Nephron progenitor cell (in vitro differentiated cells): Measurements from ENCODE around the gene CKM.

Experiments
- DNase-seq: peaks from one replicate; pipeline ENCODE4 v3.0.0; 2021
- H3K27ac Mint-ChIP-seq: 2 replicates; pipeline ENCODE4 v1.8.0; 2021; ENCODE audit warnings: mild to moderate bottlenecking, moderate library complexity, mixed read lengths
- H3K27me3 Mint-ChIP-seq: 2 replicates; pipeline ENCODE4 v1.8.0; 2021; ENCODE audit warnings: mild to moderate bottlenecking, low read depth, mixed read lengths; ENCODE audit not compliant: poor library complexity
- H3K36me3 Mint-ChIP-seq: 2 replicates; pipeline ENCODE4 v1.8.0; 2021; ENCODE audit warnings: low read depth, mixed read lengths
- H3K4me1 Mint-ChIP-seq: 2 replicates; pipeline ENCODE4 v1.8.0; 2021; ENCODE audit warnings: mixed read lengths
- H3K4me3 Mint-ChIP-seq: 2 replicates; pipeline ENCODE4 v1.8.0; 2021; ENCODE audit warnings: mild to moderate bottlenecking, moderate library complexity, mixed read lengths
- H3K9me3 Mint-ChIP-seq: 2 replicates; pipeline ENCODE4 v1.8.0; 2021; ENCODE audit warnings: mild to moderate bottlenecking, moderate library complexity, mixed read lengths
- TF ChIP-seq, protein P1 (sequence below): fragments of 200-600 bp; sonication (generic); IDR thresholded peaks from 2 replicates; pipeline ENCODE4 v1.5.0; 2021; ENCODE audit warnings: antibody characterized with exemption

The CKM gene

DNA sequence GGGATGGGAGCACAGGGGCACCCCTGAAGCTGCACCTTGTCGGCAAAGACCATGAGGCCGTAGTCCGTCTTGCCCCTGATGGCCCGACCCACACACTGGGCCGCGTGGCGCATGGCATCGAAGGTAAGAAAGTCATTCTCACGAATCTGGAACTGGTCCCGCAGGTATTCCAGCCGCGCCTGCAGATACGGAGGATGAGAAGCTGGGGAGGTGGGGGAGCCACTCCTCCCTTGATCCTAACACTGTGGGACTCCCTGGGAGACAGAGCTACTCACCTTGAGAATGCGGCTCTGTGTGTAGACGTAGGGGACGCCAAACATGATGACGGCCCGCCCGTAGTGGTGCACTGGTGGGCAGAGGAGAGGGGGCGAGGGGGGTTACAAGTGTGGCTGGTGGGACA, 29.8 kb upstream of the CKM start:
- Mint-ChIP-seq H3K36me3 (peaks cover 31% of the 10 kb centered on the region), H3K4me1 (no peaks in the 10 kb centered on the region), H3K27ac (no peak overlapping the region), H3K9me3 (no peaks in the 10 kb centered on the region), H3K27me3 (peaks cover 4% of the 10 kb centered on the region), H3K4me3 (no peak overlapping the region)
- DNase-seq, result no peak
- TF ChIP-seq, protein P1, sequence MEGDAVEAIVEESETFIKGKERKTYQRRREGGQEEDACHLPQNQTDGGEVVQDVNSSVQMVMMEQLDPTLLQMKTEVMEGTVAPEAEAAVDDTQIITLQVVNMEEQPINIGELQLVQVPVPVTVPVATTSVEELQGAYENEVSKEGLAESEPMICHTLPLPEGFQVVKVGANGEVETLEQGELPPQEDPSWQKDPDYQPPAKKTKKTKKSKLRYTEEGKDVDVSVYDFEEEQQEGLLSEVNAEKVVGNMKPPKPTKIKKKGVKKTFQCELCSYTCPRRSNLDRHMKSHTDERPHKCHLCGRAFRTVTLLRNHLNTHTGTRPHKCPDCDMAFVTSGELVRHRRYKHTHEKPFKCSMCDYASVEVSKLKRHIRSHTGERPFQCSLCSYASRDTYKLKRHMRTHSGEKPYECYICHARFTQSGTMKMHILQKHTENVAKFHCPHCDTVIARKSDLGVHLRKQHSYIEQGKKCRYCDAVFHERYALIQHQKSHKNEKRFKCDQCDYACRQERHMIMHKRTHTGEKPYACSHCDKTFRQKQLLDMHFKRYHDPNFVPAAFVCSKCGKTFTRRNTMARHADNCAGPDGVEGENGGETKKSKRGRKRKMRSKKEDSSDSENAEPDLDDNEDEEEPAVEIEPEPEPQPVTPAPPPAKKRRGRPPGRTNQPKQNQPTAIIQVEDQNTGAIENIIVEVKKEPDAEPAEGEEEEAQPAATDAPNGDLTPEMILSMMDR, result no peak

DNA sequence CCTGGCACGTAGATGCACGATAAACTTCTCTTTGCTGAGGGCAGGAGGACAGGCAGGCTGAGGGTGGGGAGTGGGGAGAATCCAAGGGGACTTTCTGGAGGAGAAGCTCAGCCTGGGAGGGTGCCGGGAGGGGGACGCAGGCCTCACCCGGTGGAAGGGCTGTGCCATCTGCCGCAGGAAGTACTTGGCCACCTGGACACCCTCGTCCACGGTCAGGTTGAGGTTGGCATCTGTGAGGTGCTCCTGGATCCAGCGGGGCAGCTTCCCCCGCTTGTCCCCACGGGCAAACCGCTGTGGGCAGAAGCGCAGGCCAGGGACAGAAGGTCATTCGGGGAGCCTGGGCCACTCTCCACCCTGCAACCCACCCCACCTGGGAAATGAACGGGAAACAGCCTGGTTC, 29.4 kb upstream of the CKM start:
- TF ChIP-seq, protein P1, result no peak
- Mint-ChIP-seq H3K27ac (no peak overlapping the region), H3K27me3 (peaks cover 4% of the 10 kb centered on the region), H3K36me3 (peaks cover 27% of the 10 kb centered on the region), H3K4me3 (no peak overlapping the region), H3K9me3 (no peaks in the 10 kb centered on the region), H3K4me1 (no peaks in the 10 kb centered on the region)
- no peak for DNase-seq

DNA sequence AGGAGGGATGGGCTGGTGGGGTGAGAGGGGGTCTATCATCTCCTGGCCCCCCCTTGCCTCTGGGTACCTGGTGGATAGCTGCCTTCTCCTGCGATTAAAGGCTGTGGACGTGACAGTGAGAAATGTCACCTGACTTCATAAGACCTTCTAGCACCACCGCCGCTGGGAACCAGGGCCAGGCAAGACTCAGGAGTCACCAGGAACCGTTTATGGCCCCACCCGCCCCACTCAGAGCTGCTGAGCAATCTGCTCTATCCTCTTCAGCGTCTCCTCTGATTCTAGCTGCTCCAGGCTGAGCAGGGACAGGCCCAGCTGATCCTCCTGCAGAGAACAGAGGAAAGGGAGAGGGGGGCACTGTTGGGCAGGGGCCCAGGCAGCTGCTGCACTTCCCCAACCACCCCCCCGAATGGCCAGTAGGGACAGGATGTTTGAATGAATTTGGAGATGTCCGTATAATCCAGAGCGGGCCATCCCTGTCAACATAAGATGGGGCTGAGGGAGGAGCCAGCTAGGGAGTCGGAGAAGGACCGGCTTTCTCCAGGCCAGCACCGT, 28.8 kb upstream of the CKM start:
- TF ChIP-seq, protein P1, result no peak
- Mint-ChIP-seq H3K4me3 (no peak overlapping the region), H3K27me3 (peaks cover 8% of the 10 kb centered on the region)

DNA sequence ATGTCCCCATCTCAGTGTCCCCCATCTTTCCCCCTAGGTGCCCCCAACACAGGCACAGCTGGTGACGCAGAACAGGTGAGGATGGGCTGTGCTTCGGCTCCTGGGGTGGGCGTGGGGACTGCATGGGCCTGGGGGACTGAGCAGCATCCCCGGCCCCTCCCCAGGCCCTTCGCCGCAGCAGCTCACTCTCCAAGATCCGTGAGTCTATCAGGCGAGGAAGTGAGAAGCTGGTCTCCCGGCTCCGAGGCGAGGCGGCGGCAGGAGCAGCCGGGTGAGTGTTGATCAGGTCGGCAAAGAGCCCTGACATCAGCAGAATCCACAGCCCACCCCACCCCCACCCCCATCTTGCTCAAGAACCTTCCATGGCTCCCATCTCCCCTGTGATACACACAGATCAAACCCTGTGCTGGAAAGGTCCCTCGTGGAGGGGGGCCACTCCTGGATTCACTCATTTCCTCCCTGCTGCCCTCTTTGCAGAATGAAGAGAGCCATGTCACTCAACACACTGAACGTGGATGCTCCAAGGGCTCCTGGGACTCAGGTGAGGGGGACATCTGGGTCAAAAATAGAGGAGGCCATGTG, 27.9 kb upstream of the CKM start:
- peaks cover 13% of the 10 kb centered on the region for H3K27me3 Mint-ChIP-seq
- peaks cover 12% of the 10 kb centered on the region for H3K36me3 Mint-ChIP-seq
- H3K4me3 Mint-ChIP-seq, result no peak overlapping the region
- DNase-seq, result no peak
- H3K9me3 Mint-ChIP-seq, result no peaks in the 10 kb centered on the region
- H3K27ac Mint-ChIP-seq, result no peak overlapping the region
- H3K4me1 Mint-ChIP-seq, result no peaks in the 10 kb centered on the region
- TF ChIP-seq, protein P1, result no peak

More for the DNA sequence above, 28.8 kb upstream of the CKM start:
- DNase-seq, result no peak
- Mint-ChIP-seq H3K9me3 (no peaks in the 10 kb centered on the region), H3K4me1 (no peaks in the 10 kb centered on the region), H3K27ac (no peak overlapping the region), H3K36me3 (peaks cover 22% of the 10 kb centered on the region)

DNA sequence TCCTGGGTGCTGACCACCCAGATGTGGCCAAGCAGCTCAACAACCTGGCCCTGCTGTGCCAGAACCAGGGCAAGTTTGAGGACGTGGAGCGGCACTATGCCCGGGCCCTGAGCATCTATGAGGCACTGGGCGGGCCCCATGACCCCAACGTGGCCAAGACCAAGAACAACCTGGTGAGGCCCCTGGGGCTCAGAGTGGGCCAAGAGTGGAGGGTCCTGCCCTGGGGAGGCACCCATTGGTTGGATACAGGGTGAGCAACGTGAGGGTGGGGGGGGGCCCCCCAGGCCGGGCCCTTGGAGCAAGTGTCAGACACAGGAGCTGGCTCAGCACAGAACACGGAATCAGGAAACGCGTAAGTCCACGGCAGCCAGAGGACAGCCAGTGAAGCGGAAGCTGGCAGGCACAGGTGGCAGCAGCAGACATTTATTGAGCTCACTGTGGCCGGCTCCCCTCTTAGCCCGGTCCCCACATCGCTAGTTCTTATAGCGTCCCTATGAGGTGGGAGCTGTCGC, 26.8 kb upstream of the CKM start:
- no peak overlapping the region for H3K27ac Mint-ChIP-seq
- TF ChIP-seq, protein P1, result no peak
- no peaks in the 10 kb centered on the region for H3K9me3 Mint-ChIP-seq
- peaks cover 16% of the 10 kb centered on the region for H3K27me3 Mint-ChIP-seq
- peaks cover 7% of the 10 kb centered on the region for H3K36me3 Mint-ChIP-seq
- no peaks in the 10 kb centered on the region for H3K4me1 Mint-ChIP-seq
- no peak overlapping the region for H3K4me3 Mint-ChIP-seq
- no peak for DNase-seq

DNA sequence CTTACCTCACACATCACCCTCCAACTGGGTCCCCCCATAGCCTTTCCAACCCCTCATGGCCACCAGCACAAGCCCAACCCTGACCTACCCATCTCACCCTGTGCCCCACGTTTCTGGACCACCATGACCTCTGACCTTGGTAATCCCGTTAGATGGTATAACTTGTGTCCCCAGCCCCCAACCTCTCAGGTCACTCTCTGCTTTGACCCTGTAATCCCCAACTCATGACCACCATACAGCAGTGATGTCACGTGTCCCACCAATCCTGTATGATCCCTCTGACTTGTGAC, 26.4 kb upstream of the CKM start:
- Mint-ChIP-seq H3K27me3 (peaks cover 16% of the 10 kb centered on the region), H3K27ac (no peak overlapping the region), H3K36me3 (peaks cover 7% of the 10 kb centered on the region), H3K4me1 (no peaks in the 10 kb centered on the region), H3K4me3 (no peak overlapping the region), H3K9me3 (no peaks in the 10 kb centered on the region)
- TF ChIP-seq, protein P1, result no peak
- no peak for DNase-seq
